ENCODE results near the gene FBLN2. TPM values are rescaled to one million over a fixed set of nuclear protein-coding genes. Genes with fewer than 3 reads are reported as not detected.

FBLN2 gene
- total and polyA plus RNA-seq, 3 experiments from 2014 or later, result 0.09 to 3.2 (median 0.18) TPM

DNA sequence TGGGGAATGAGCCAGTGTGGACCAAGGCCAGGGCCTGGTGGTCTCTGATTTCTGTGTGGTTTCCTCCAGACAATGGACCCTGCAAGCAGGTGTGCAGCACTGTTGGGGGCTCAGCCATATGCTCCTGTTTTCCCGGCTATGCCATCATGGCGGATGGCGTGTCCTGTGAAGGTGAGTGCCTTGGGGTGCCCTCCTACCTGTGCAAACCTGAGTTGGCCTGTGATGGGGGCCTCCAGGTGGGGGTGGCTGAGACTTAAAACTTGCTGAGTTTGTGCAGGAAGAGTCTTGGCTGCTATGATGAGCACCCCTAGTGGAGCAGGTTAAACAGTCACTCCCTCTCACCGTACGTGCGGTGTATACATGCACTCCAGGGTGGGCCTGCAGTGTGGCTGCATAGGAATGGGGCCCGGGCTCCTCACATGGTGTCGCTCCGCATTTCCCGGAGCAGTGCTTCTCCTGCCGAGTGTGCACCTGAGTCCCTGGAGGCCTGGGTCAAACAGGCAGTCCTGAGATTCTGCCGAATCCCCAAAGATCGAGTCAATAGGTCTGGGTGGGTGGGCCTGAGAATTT is 70.8 kb downstream of the FBLN2 start:
- H3K27ac Mint-ChIP-seq, result no peak overlapping the region

DNA sequence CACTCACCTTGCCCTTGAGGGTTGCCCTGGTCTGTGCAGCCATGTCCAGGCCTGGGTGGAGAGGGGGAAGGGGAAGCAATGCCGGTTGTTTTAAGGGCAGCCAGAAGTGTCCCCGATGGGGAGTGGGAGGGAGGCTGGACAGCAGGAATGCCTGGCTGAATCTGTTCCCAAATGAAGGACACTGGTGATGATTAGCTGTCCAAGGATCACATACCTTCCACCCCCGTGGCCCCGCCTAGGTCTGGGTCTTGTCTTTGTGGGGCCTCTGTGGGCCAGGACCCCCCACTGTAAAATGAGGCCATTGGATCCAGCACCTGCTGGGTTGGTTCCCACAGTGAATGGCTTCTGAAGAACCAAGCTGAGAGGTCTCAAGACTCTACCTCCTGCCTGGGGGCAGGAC is 71.4 kb downstream of the FBLN2 start:
- H3K27ac ChIP-seq (ENCODE audit: low read depth, low read length), result no peak overlapping the region
- Mint-ChIP-seq H3K4me1 (peaks cover 0 to 8% (median 0%) of the 10 kb centered on the region in 3 donors), H3K27ac (peak overlapping the region in 1 of 8 donors; percentile 72), H3K9me3 (peaks cover 0 to 2% (median 0%) of the 10 kb centered on the region in 5 donors), H3K27me3 (no peaks in the 10 kb centered on the region), H3K36me3 (no peaks in the 10 kb centered on the region), H3K4me3 (no peak overlapping the region)
- no peaks in the 10 kb centered on the region for H3K4me1 ChIP-seq (ENCODE audit: insufficient read depth, low read length)
- H3K9me3 ChIP-seq (ENCODE audit: low read length), result no peaks in the 10 kb centered on the region
- no peaks in the 10 kb centered on the region for H3K27me3 ChIP-seq (ENCODE audit: insufficient read depth, low read length, poor library complexity, severe bottlenecking)
- no peak for DNase-seq
- CTCF ChIA-PET, result interaction anchor here (3.1 kb wide), 1 partner anchor 28 kb away, joined by 12 read pairs; no protein-coding TSS in a partner anchor
- no peaks in the 10 kb centered on the region for H3K36me3 ChIP-seq (ENCODE audit: insufficient read depth, low read length)
- POLR2A ChIA-PET, result no interaction called here
- H3K4me3 ChIP-seq (ENCODE audit: low read length), result no peak overlapping the region

More for the DNA sequence above, 70.8 kb downstream of the FBLN2 start:
- ChIA-PET CTCF (interaction anchor here (3.1 kb wide), 1 partner anchor 28 kb away, joined by 12 read pairs; no protein-coding TSS in a partner anchor), POLR2A (no interaction called here)
- Mint-ChIP-seq H3K4me1 (peaks cover 0 to 8% (median 0%) of the 10 kb centered on the region in 3 donors), H3K9me3 (peaks cover 0 to 2% (median 0%) of the 10 kb centered on the region in 5 donors), H3K27me3 (no peaks in the 10 kb centered on the region), H3K4me3 (no peak overlapping the region), H3K36me3 (no peaks in the 10 kb centered on the region)
- Histone ChIP-seq H3K27ac (ENCODE audit: low read depth, low read length) (no peak overlapping the region), H3K27me3 (ENCODE audit: insufficient read depth, low read length, poor library complexity, severe bottlenecking) (no peaks in the 10 kb centered on the region), H3K4me3 (ENCODE audit: low read length) (no peak overlapping the region), H3K36me3 (ENCODE audit: insufficient read depth, low read length) (no peaks in the 10 kb centered on the region), H3K4me1 (ENCODE audit: insufficient read depth, low read length) (no peaks in the 10 kb centered on the region), H3K9me3 (ENCODE audit: low read length) (no peaks in the 10 kb centered on the region)
- no peak for DNase-seq

DNA sequence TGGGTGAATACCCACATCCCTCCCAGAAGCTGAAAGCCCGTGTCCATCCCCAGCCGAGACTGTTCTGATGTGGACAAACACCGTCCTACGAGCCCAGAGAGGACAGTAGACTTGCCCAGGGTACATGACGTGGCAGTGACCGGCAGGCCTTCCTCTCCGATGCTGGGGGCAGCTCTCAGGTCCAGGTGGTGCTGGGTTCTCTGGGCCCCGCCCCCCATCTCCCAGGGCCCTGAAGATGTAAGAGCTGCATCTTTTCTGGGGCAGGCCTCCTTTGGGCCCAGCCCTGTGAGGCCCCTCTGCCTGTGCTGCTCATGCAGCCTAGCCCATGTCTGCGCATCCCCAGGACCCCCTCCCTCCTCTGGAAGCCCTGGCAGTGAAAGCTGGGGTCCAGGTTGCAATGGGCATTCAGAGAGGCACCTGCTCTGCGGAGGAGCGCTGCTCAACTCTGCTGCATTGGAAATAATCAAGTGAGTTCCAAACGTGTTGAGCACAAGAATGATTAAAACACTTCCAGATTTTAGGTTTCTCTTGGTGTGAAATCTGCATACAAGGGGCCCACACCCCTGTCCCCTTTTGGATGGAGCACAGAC is 71.9 kb downstream of the FBLN2 start:
- POLR2A ChIA-PET, result no interaction called here
- no peak for DNase-seq
- no peak overlapping the region for H3K4me3 ChIP-seq (ENCODE audit: low read length)
- H3K36me3 Mint-ChIP-seq, result no peaks in the 10 kb centered on the region
- peak overlapping the region in 2 of 7 donors; percentile 2 to 83 for H3K4me3 Mint-ChIP-seq
- H3K27me3 Mint-ChIP-seq, result no peaks in the 10 kb centered on the region
- H3K27ac ChIP-seq (ENCODE audit: low read depth, low read length), result no peak overlapping the region
- no peaks in the 10 kb centered on the region for H3K36me3 ChIP-seq (ENCODE audit: insufficient read depth, low read length)
- H3K9me3 ChIP-seq (ENCODE audit: low read length), result no peaks in the 10 kb centered on the region
- peaks cover 0 to 3% (median 0%) of the 10 kb centered on the region in 5 donors for H3K9me3 Mint-ChIP-seq
- peak overlapping the region in 4 of 8 donors; percentile 87 to 94 (median 88) for H3K27ac Mint-ChIP-seq
- no peaks in the 10 kb centered on the region for H3K27me3 ChIP-seq (ENCODE audit: insufficient read depth, low read length, poor library complexity, severe bottlenecking)
- no peaks in the 10 kb centered on the region for H3K4me1 ChIP-seq (ENCODE audit: insufficient read depth, low read length)
- H3K4me1 Mint-ChIP-seq, result peaks cover 0 to 8% (median 0%) of the 10 kb centered on the region in 3 donors
- CTCF ChIA-PET, result interaction anchor here (3.1 kb wide), 1 partner anchor 27 kb away, joined by 12 read pairs; no protein-coding TSS in a partner anchor

DNA sequence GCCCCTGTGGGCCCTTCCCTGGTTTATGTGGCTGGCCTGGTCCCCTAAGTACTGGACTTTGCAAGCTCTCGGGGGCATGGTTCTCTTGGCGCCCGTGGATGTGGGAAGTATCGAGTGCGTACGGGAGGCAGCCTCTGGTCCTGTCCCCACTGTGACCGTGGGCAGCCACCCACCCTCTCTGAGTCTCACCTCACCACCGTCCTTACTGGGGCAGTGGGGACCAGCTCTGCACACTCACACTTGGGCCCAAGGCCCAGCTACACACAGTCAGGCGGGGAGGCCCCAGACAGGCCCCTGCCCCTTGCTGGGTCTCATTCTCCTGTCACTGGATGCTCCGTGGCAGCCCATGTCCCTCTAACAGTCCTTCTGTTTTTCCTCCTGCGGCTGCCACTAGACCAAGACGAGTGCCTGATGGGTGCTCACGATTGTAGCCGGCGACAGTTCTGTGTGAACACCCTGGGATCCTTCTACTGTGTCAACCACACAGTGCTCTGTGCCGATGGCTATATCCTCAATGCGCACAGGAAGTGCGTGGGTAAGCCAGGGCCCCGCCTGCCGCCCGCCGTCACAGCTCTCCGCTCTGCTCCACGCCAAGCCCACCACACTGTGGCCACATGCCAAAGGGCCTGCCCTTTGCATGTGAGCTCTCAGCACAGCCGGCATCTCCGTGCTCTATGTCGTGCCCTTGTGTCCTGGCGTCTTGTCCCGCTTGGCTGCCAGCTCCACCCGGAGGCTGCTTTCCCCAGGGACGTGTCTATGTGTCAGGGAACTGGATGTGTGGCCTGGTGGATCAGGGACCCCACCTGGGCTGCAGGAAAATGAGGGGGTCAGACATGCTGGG is 72.7 kb downstream of the FBLN2 start:
- H3K4me3 Mint-ChIP-seq, result peak overlapping the region; percentile 7 to 83 (median 58)

DNA sequence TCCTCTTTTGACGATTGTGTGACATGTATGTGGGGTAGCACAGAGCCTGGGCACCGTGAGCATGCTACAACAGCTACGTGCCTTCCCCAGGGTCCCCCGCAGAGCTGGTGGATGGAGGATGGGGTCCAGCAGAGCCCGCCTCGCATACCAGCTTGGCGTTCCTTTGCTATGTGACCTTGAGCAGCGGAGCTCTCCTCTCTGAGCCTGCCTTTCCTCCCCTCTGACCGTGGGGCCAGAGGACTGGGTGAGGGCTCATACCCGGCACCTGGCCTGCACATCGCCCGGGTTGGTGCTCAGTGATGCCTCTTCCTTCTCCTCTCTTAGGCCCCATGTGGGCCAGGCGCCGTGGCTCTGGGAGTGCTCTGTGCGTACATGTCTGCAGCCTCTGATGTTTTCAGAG is 73.4 kb downstream of the FBLN2 start:
- Histone ChIP-seq H3K9me3 (ENCODE audit: low read length) (no peaks in the 10 kb centered on the region), H3K36me3 (ENCODE audit: insufficient read depth, low read length) (no peaks in the 10 kb centered on the region), H3K27me3 (ENCODE audit: insufficient read depth, low read length, poor library complexity, severe bottlenecking) (no peaks in the 10 kb centered on the region), H3K27ac (ENCODE audit: low read depth, low read length) (no peak overlapping the region), H3K4me1 (ENCODE audit: insufficient read depth, low read length) (no peaks in the 10 kb centered on the region), H3K4me3 (ENCODE audit: low read length) (no peak overlapping the region)
- Mint-ChIP-seq H3K4me3 (no peak overlapping the region), H3K27me3 (no peaks in the 10 kb centered on the region), H3K27ac (peak overlapping the region in 3 of 8 donors; percentile 12 to 82 (median 41)), H3K4me1 (peaks cover 0 to 8% (median 0%) of the 10 kb centered on the region in 3 donors), H3K36me3 (no peaks in the 10 kb centered on the region), H3K9me3 (peaks cover 0 to 2% (median 0%) of the 10 kb centered on the region in 5 donors)
- DNase-seq, result no peak
- ChIA-PET POLR2A (no interaction called here), CTCF (interaction anchor here (3.1 kb wide), 1 partner anchor 26 kb away, joined by 12 read pairs; no protein-coding TSS in a partner anchor)

More for the DNA sequence above, 72.7 kb downstream of the FBLN2 start:
- peak; percentile 26 to 72 (median 56) for DNase-seq
- H3K4me1 Mint-ChIP-seq, result peaks cover 0 to 8% (median 0%) of the 10 kb centered on the region in 3 donors
- peaks cover 0 to 2% (median 0%) of the 10 kb centered on the region in 5 donors for H3K9me3 Mint-ChIP-seq
- H3K27ac Mint-ChIP-seq, result peak overlapping the region; percentile 52 to 94 (median 87)
- ChIA-PET POLR2A (no interaction called here), CTCF (interaction anchor here (3.1 kb wide), 1 partner anchor 27 kb away, joined by 12 read pairs; no protein-coding TSS in a partner anchor)
- no peaks in the 10 kb centered on the region for H3K4me1 ChIP-seq (ENCODE audit: insufficient read depth, low read length)
- H3K27me3 Mint-ChIP-seq, result no peaks in the 10 kb centered on the region
- H3K36me3 ChIP-seq (ENCODE audit: insufficient read depth, low read length), result no peaks in the 10 kb centered on the region
- H3K4me3 ChIP-seq (ENCODE audit: low read length), result no peak overlapping the region
- H3K27me3 ChIP-seq (ENCODE audit: insufficient read depth, low read length, poor library complexity, severe bottlenecking), result no peaks in the 10 kb centered on the region
- H3K27ac ChIP-seq (ENCODE audit: low read depth, low read length), result no peak overlapping the region
- H3K9me3 ChIP-seq (ENCODE audit: low read length), result no peaks in the 10 kb centered on the region
- H3K36me3 Mint-ChIP-seq, result no peaks in the 10 kb centered on the region

DNA sequence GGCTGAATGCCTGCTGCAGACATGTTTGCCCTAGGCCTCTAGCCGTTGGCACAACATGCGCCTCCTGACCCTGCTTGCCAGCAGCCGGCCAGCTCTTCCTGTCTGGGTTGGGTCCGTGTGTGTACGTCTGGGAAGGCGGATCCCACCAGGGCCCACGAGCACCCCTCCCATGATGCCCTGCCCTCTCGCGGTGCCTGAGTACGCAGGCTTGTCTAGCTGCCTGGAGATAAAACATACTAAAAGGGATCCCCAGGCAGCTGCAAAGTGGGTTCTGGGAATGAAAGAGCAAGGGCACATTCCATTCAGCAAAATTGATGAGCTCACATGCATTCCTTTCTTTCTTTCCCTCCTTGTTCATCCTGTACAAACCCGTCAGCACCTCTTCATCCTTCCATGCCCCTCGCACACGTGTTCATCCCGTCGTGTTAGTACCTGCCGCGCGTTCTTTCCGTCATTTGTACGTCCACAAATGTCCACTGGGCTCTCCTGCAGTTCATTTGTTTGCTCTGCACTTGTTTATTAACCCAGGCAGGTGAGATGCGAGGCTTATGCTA is 74.3 kb downstream of the FBLN2 start:
- no peaks in the 10 kb centered on the region for H3K36me3 ChIP-seq (ENCODE audit: insufficient read depth, low read length)
- H3K27me3 ChIP-seq (ENCODE audit: insufficient read depth, low read length, poor library complexity, severe bottlenecking), result no peaks in the 10 kb centered on the region

DNA sequence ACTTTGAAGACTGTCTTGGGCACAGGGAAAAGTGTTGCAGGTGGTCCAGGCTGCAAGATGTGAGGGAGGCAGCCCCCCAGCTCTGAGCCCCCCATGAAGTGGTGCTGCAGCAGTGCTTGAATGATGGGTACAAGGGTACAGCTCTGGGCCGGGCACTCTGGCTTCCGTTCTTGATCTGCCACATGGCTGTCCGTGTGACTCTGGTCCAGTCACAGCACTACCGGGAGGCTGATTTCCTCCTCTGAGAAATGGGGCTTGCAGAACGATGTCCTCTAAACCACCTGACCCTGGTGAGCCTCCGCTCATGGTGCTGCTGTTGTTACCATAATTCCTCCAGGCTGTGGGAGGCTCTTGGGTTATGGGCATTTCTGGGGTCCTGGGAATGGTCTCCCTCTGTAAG is 75.1 kb downstream of the FBLN2 start:
- no peak overlapping the region for H3K4me3 ChIP-seq (ENCODE audit: low read length)
- H3K27me3 ChIP-seq (ENCODE audit: insufficient read depth, low read length, poor library complexity, severe bottlenecking), result no peaks in the 10 kb centered on the region
- H3K4me1 ChIP-seq (ENCODE audit: insufficient read depth, low read length), result no peaks in the 10 kb centered on the region
- H3K36me3 Mint-ChIP-seq, result no peaks in the 10 kb centered on the region
- peaks cover 0 to 8% (median 0%) of the 10 kb centered on the region in 3 donors for H3K4me1 Mint-ChIP-seq
- no peaks in the 10 kb centered on the region for H3K36me3 ChIP-seq (ENCODE audit: insufficient read depth, low read length)
- no peak overlapping the region for H3K4me3 Mint-ChIP-seq
- no peak overlapping the region for H3K27ac ChIP-seq (ENCODE audit: low read depth, low read length)
- peaks cover 0 to 2% (median 0%) of the 10 kb centered on the region in 5 donors for H3K9me3 Mint-ChIP-seq
- ChIA-PET POLR2A (no interaction called here), CTCF (no interaction called here)
- no peaks in the 10 kb centered on the region for H3K27me3 Mint-ChIP-seq
- no peaks in the 10 kb centered on the region for H3K9me3 ChIP-seq (ENCODE audit: low read length)
- DNase-seq, result no peak
- H3K27ac Mint-ChIP-seq, result peak overlapping the region in 1 of 8 donors; percentile 50

More for the DNA sequence above, 74.3 kb downstream of the FBLN2 start:
- Histone ChIP-seq H3K27ac (ENCODE audit: low read depth, low read length) (no peak overlapping the region), H3K4me1 (ENCODE audit: insufficient read depth, low read length) (no peaks in the 10 kb centered on the region), H3K9me3 (ENCODE audit: low read length) (no peaks in the 10 kb centered on the region), H3K4me3 (ENCODE audit: low read length) (no peak overlapping the region)
- no peaks in the 10 kb centered on the region for H3K36me3 Mint-ChIP-seq
- no peak overlapping the region for H3K4me3 Mint-ChIP-seq
- H3K9me3 Mint-ChIP-seq, result peaks cover 0 to 2% (median 0%) of the 10 kb centered on the region in 5 donors
- H3K27ac Mint-ChIP-seq, result peak overlapping the region in 2 of 8 donors; percentile 21 to 31
- POLR2A ChIA-PET, result no interaction called here
- no peaks in the 10 kb centered on the region for H3K27me3 Mint-ChIP-seq
- peaks cover 0 to 8% (median 0%) of the 10 kb centered on the region in 3 donors for H3K4me1 Mint-ChIP-seq
- DNase-seq, result no peak
- CTCF ChIA-PET, result no interaction called here

Data from CD8-positive, alpha-beta memory T cell (primary cell).